ENCODE results near the gene ADIRF.

Gene ADIRF

GRCh38 chr10:86965986-86966654, 2.2 kb upstream of the ADIRF start:
- no peak for TF ChIP-seq TAF1 (IDR thresholded peaks at IDR 0.05; ENCODE audit: low read depth)
- TF ChIP-seq EGR1 (IDR thresholded peaks at IDR 0.05) = no peak
- no peak for TF ChIP-seq ZBTB7A (IDR thresholded peaks at IDR 0.05; ENCODE audit: low read depth)
- no peak for TF ChIP-seq MAX (IDR thresholded peaks at IDR 0.05)
- no peak for TF ChIP-seq CREB1 (IDR thresholded peaks at IDR 0.05; ENCODE audit: low read depth)
- no peak for TF ChIP-seq REST (IDR thresholded peaks at IDR 0.05; ENCODE audit: low read depth)
- no peak for TF ChIP-seq RAD21 (IDR thresholded peaks at IDR 0.05; ENCODE audit: low read depth)
- TF ChIP-seq FOXM1 (IDR thresholded peaks at IDR 0.05; ENCODE audit: borderline replicate concordance, low read depth) = no peak

GRCh38 chr10:86967481-86967941, 771 bp upstream of the ADIRF start:
- TF ChIP-seq CEBPB (IDR thresholded peaks at IDR 0.05) = no peak
- no peak for TF ChIP-seq ZBTB7A (IDR thresholded peaks at IDR 0.05; ENCODE audit: low read depth)
- no peak for TF ChIP-seq RAD21 (IDR thresholded peaks at IDR 0.05; ENCODE audit: low read depth)
- TF ChIP-seq FOXM1 (IDR thresholded peaks at IDR 0.05; ENCODE audit: borderline replicate concordance, low read depth) = no peak
- TF ChIP-seq NFIC (IDR thresholded peaks at IDR 0.05) = no peak
- no peak for TF ChIP-seq EP300 (IDR thresholded peaks at IDR 0.05; ENCODE audit: borderline replicate concordance)
- no peak for TF ChIP-seq REST (IDR thresholded peaks at IDR 0.05; ENCODE audit: low read depth)
- no peak for TF ChIP-seq TCF12 (IDR thresholded peaks at IDR 0.05; ENCODE audit: low read depth)
- TF ChIP-seq TEAD4 (IDR thresholded peaks at IDR 0.05) = no peak
- TF ChIP-seq CREB1 (IDR thresholded peaks at IDR 0.05; ENCODE audit: low read depth) = no peak
- no peak for TF ChIP-seq YY1 (IDR thresholded peaks at IDR 0.05; ENCODE audit: low read depth)
- TF ChIP-seq MAX (IDR thresholded peaks at IDR 0.05) = no peak
- no peak for TF ChIP-seq USF1 (IDR thresholded peaks at IDR 0.05)
- TF ChIP-seq TAF1 (IDR thresholded peaks at IDR 0.05; ENCODE audit: low read depth) = no peak
- TF ChIP-seq EGR1 (IDR thresholded peaks at IDR 0.05) = no peak

GRCh38 chr10:86968994-86969355, 693 bp downstream of the ADIRF start:
- TF ChIP-seq MAX (IDR thresholded peaks at IDR 0.05) (no peak), RAD21 (IDR thresholded peaks at IDR 0.05; ENCODE audit: low read depth) (no peak), EGR1 (IDR thresholded peaks at IDR 0.05) (no peak), REST (IDR thresholded peaks at IDR 0.05; ENCODE audit: low read depth) (no peak), USF1 (IDR thresholded peaks at IDR 0.05) (no peak)

- TF ChIP-seq TEAD4 (IDR thresholded peaks at IDR 0.05) = no peak
Observed at GRCh38 chr10:86969421-86970041, 1.2 kb downstream of the ADIRF start.

Measured in Ishikawa (cell line).